Breast epithelium (tissue), 4 donors: ENCODE data around the gene GNGT1. TPM values are rescaled to one million over a fixed set of nuclear protein-coding genes. Genes with fewer than 3 reads are reported as not detected.

Experiments used
- DNase-seq, 2 donors: peaks; one replicate each; pipeline ENCODE4 v3.0.0-alpha.2; 2019; ENCODE audit warnings: low spot score in 2 of 2
- H3K27ac ChIP-seq, 2 donors: fragments of 200-600 bp; sonication (generic) in 1 of 2; one replicate each; pipeline ENCODE4 v1.5.1; 2016 to 2019; ENCODE audit warnings: mild to moderate bottlenecking in 1 of 2
- H3K27me3 ChIP-seq, 2 donors: fragments of 200-600 bp; sonication (generic) in 1 of 2; one replicate each; pipeline versions ENCODE4 v1.5.1 to v1.6.0; 2017 to 2019; ENCODE audit warnings: control low read depth in 1 of 2, mild to moderate bottlenecking in 1 of 2
- H3K36me3 ChIP-seq: fragments of 200-600 bp; one replicate; pipeline ENCODE4 v1.5.1; 2019
- H3K4me1 ChIP-seq, 2 donors: fragments of 200-600 bp; sonication (generic); one replicate each; pipeline ENCODE4 v1.5.1; 2016 to 2019; ENCODE audit warnings: control low read depth in 1 of 2
- H3K4me3 ChIP-seq, 3 donors: fragments of 200-600 bp; sonication (generic); 1 replicate in 2 of 3; 2 replicates in 1 of 3; pipeline ENCODE4 v1.5.1; 2016 to 2019; ENCODE audit warnings: mild to moderate bottlenecking in 3 of 3, moderate library complexity in 2 of 3
- H3K9me3 ChIP-seq, 2 donors: fragments of 200-600 bp; sonication (generic) in 1 of 2; one replicate each; pipeline ENCODE4 v1.5.1; 2016 to 2019; ENCODE audit warnings: control low read depth in 1 of 2
- CTCF ChIP-seq, 3 donors: fragments of 450-650 bp; IDR thresholded peaks; one replicate each; pipeline ENCODE4 v1.5.1; 2016 to 2017; ENCODE audit warnings: antibody characterized with exemption in 3 of 3, mild to moderate bottlenecking in 3 of 3, moderate library complexity in 3 of 3
- POLR2A ChIP-seq: fragments of 450-650 bp; IDR thresholded peaks from one replicate; pipeline ENCODE4 v1.6.1; 2016; ENCODE audit warnings: antibody characterized with exemption, mild to moderate bottlenecking, moderate library complexity
- POLR2AphosphoS5 ChIP-seq, 3 donors: sonication (generic); formaldehyde crosslinking; IDR thresholded peaks; one replicate each; pipeline ENCODE4 v1.6.1; 2017; ENCODE audit warnings: antibody characterized with exemption in 3 of 3
- intact Hi-C: fragments of 100-400 bp; cut with DNase I; formaldehyde crosslinking; loops from one replicate; pipeline ENCODE4 v1.15.1; 2023; ENCODE audit warnings: low total_unique reads
- total RNA-seq, 3 donors: library from RNA; depleted of rRNA; stranded (reverse); fragments of >200 nt; gene quantifications; one replicate each; pipeline ENCODE4 v1.1.0, GENCODE V29; 2016

Gene GNGT1
- total RNA-seq, 3 donors from 2014 or later = not detected

DNA sequence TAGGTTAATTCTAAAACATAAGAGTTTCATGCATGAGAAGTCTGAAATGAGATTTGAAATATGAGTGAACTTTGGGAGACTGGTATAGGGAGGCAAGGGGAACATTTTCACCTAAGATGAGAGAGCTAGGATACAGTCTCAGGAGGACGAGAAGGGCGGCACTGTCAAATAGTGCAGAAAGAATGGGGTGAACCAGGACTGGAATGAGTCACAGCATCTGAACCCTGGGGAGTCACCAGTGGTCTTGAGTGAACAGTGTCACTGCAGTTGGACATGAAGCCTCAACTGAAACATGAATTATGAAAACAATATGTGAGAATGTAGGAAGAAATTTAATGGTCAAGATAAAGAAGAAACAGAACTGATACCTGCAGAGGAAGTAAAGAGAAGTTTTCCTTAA, 48.9 kb downstream of the GNGT1 start:
- H3K4me1 ChIP-seq = no peaks in the 10 kb centered on the region
- H3K27ac ChIP-seq = no peak overlapping the region
- no peaks in the 10 kb centered on the region for H3K36me3 ChIP-seq
- no peak for TF ChIP-seq POLR2AphosphoS5 (IDR thresholded peaks at IDR 0.05)
- TF ChIP-seq CTCF (IDR thresholded peaks at IDR 0.05) = no peak
- no peak for TF ChIP-seq POLR2A
- no peaks in the 10 kb centered on the region for H3K9me3 ChIP-seq
- no peak overlapping the region for H3K4me3 ChIP-seq
- DNase-seq = no peak
- intact Hi-C loops = loop anchor here (5.0 kb wide), 1 partner anchor 1712 kb away; no protein-coding TSS in a partner anchor
- H3K27me3 ChIP-seq = no peaks in the 10 kb centered on the region

DNA sequence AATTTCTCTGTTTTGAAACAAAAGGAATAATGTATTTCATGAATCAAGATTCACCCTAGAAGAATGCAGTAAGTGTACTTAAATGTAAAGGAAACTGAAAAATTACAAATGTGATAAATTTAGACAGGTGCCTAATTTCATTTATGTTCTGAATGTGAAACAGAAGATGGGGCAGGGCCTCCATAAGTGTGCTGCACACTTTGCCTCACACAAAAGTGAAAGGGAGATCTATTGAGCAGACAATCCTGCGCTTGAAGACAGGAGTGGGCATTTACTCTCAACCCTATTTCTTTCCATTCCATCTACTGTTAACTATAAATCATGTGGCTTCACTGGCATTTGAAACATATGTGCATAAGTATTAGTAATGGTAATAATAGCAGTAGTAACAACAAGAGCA, 51.4 kb downstream of the GNGT1 start:
- Histone ChIP-seq H3K4me1 (no peaks in the 10 kb centered on the region), H3K27ac (no peak overlapping the region), H3K36me3 (no peaks in the 10 kb centered on the region), H3K9me3 (no peaks in the 10 kb centered on the region), H3K27me3 (no peaks in the 10 kb centered on the region), H3K4me3 (no peak overlapping the region)
- DNase-seq = no peak
- TF ChIP-seq POLR2A = no peak
- TF ChIP-seq POLR2AphosphoS5 (IDR thresholded peaks at IDR 0.05) = no peak
- TF ChIP-seq CTCF (IDR thresholded peaks at IDR 0.05) = no peak
- intact Hi-C loops = loop anchor here (5.0 kb wide), 1 partner anchor 1710 kb away; no protein-coding TSS in a partner anchor

GRCh38 chr7:93958216-93958615, 51.8 kb downstream of the GNGT1 start:
- H3K27ac ChIP-seq = no peak overlapping the region
- H3K4me1 ChIP-seq = no peaks in the 10 kb centered on the region
- intact Hi-C loops = loop anchor here (5.0 kb wide), 1 partner anchor 1709 kb away; no protein-coding TSS in a partner anchor
- H3K9me3 ChIP-seq = no peaks in the 10 kb centered on the region
- DNase-seq = no peak
- no peaks in the 10 kb centered on the region for H3K36me3 ChIP-seq
- H3K4me3 ChIP-seq = no peak overlapping the region
- TF ChIP-seq CTCF (IDR thresholded peaks at IDR 0.05) (no peak), POLR2A (no peak), POLR2AphosphoS5 (IDR thresholded peaks at IDR 0.05) (no peak)
- H3K27me3 ChIP-seq = no peaks in the 10 kb centered on the region

- intact Hi-C loops = loop anchor here (5.0 kb wide), 1 partner anchor 1709 kb away; no protein-coding TSS in a partner anchor
- Histone ChIP-seq H3K27me3 (no peaks in the 10 kb centered on the region), H3K4me1 (no peaks in the 10 kb centered on the region), H3K4me3 (no peak overlapping the region), H3K36me3 (no peaks in the 10 kb centered on the region), H3K9me3 (no peaks in the 10 kb centered on the region), H3K27ac (no peak overlapping the region)
- TF ChIP-seq POLR2AphosphoS5 (IDR thresholded peaks at IDR 0.05) (no peak), CTCF (IDR thresholded peaks at IDR 0.05) (no peak), POLR2A (no peak)
- DNase-seq = no peak
Measured at GRCh38 chr7:93958651-93959050, 52.3 kb downstream of the GNGT1 start.

Other genes starting within 250 kb of the GNGT1 start
- 100 to 1,000 TPM in 1 of 3 donors, 10 to 100 TPM in 1, 1 to 10 TPM in 1; 1.8 to 223 (median 46.7) TPM for gene TFPI2, start 15.8 kb upstream of the GNGT1 start, total RNA-seq
- 10 to 100 TPM; 17.3 to 40.0 (median 25.4) TPM for gene GNG11, start 15.2 kb downstream of the GNGT1 start, total RNA-seq
- 10 to 100 TPM; 18.1 to 51.4 (median 31.8) TPM for gene BET1, start 97.8 kb downstream of the GNGT1 start, total RNA-seq